HCT116 (cell line): ENCODE results near the gene RANBP17. TPM values are rescaled to one million over a fixed set of nuclear protein-coding genes. Genes with fewer than 3 reads are reported as not detected.
"Not testable (repeated sequence)": the region's sequence is repeated elsewhere in the genome, so short reads cannot be mapped to it uniquely, and the experiment has no call there.

ENCODE experiments used
- ATAC-seq: fragments of 200-7000 bp; cut with Tn5 transposase; 2 replicates; pipeline ENCODE4 v1.9.1; 2020; ENCODE audit warnings: mild to moderate bottlenecking, moderate library complexity
- BruUV-seq: library from RNA; stranded (reverse); fragments of 400-500 nt; replicated peaks from 2 replicates; lab custom pipeline; 2021; lab: Mats Ljungman, UMichigan
- CTCF ChIA-PET: fragments of 300-600 bp; sonication (Branson Sonifier 250); formaldehyde crosslinking; loops from one replicate; lab custom pipeline; 2021; ENCODE audit warnings: antibody characterized with exemption; lab: Charles Lee
- POLR2A ChIA-PET: fragments of 300-600, 350-600 bp; sonication (Branson Sonifier 250); formaldehyde crosslinking; loops from one replicate; lab custom pipeline; 2021; ENCODE audit warnings: antibody characterized with exemption; lab: Charles Lee
- RAD21 ChIA-PET, 2 experiments: fragments of 300-600 bp; sonication (Branson Sonifier 250); formaldehyde crosslinking; loops; one replicate each; lab custom pipeline; 2023; ENCODE audit warnings: low total read pairs in 2 of 2; ENCODE audit not compliant: uncharacterized antibody in 2 of 2, unreplicated experiment in 2 of 2, low non-redundant PET in 1 of 2; lab: Charles Lee
- DNase-seq: peaks from one replicate; pipeline ENCODE4 v3.0.0-alpha.2; 2010; ENCODE audit warnings: low read depth, low spot score
- H2AFZ ChIP-seq: fragments of 200-600 bp; shearing (Covaris generic), sonication (generic); 2 replicates; pipeline ENCODE4 v1.6.1; 2017; ENCODE audit warnings: low read depth, mixed run types, mixed read lengths, antibody characterized with exemption, low read length; ENCODE audit not compliant: poor library complexity, severe bottlenecking
- H3K27ac ChIP-seq: 2 replicates; pipeline ENCODE4 v1.5.1; 2012; ENCODE audit warnings: low read depth, low read length
- H3K27me3 ChIP-seq: fragments of 200-600 bp; sonication (generic); 2 replicates; pipeline ENCODE4 v1.6.1; 2016; ENCODE audit warnings: mixed run types, low read length, mixed read lengths; ENCODE audit not compliant: insufficient read depth
- H3K36me3 ChIP-seq, 2 experiments: fragments of 200-500 bp in 1 of 2; fragments of 200-600 bp in 1 of 2; sonication (Bioruptor generic) in 1 of 2; sonication (generic) in 1 of 2; 2 replicates each; pipeline versions ENCODE4 v1.5.1 to v1.6.1; 2014 to 2016; ENCODE audit warnings: low read length in 2 of 2, inconsistent platforms in 1 of 2, mixed read lengths in 1 of 2, mixed run types in 1 of 2; ENCODE audit not compliant: insufficient read depth in 2 of 2, control insufficient read depth in 1 of 2
- H3K4me1 ChIP-seq, 2 experiments: fragments of 200-600 bp in 1 of 2; sonication (generic) in 1 of 2; 2 replicates each; pipeline versions ENCODE4 v1.5.1 to v1.6.1; 2012 to 2017; ENCODE audit warnings: low read length in 2 of 2, inconsistent platforms in 1 of 2, mild to moderate bottlenecking in 1 of 2, mixed read lengths in 1 of 2, mixed run types in 1 of 2, moderate library complexity in 1 of 2; ENCODE audit not compliant: insufficient read depth in 2 of 2, control insufficient read depth in 1 of 2
- H3K4me2 ChIP-seq: fragments of 200-600 bp; sonication (generic); 2 replicates; pipeline ENCODE4 v1.6.1; 2017; ENCODE audit warnings: mixed run types, low read length, mixed read lengths
- H3K4me3 ChIP-seq, 2 experiments: fragments of 200-600 bp in 1 of 2; sonication (generic) in 1 of 2; replicated peaks in 1 of 2; 2 replicates each; pipeline ENCODE4 v1.5.1; 2011 to 2016; ENCODE audit warnings: low read length in 2 of 2, control low read depth in 1 of 2, low read depth in 1 of 2, mild to moderate bottlenecking in 1 of 2, mixed read lengths in 1 of 2, mixed run types in 1 of 2
- H3K79me2 ChIP-seq: fragments of 200-600 bp; sonication (generic); 2 replicates; pipeline ENCODE4 v1.6.1; 2017; ENCODE audit warnings: mild to moderate bottlenecking, mixed run types, low read length, moderate library complexity, mixed read lengths; ENCODE audit not compliant: insufficient read depth
- H3K9ac ChIP-seq: fragments of 200-600 bp; sonication (generic); 2 replicates; pipeline ENCODE4 v1.6.1; 2016; ENCODE audit warnings: low read length, mixed read lengths
- H3K9me2 ChIP-seq: fragments of 200-600 bp; sonication (generic), shearing (Covaris generic); 2 replicates; pipeline ENCODE4 v1.6.1; 2017; ENCODE audit warnings: mixed run types, mild to moderate bottlenecking, moderate library complexity; ENCODE audit not compliant: insufficient read depth
- H3K9me3 ChIP-seq, 2 experiments: fragments of 200-500 bp in 1 of 2; fragments of 200-600 bp in 1 of 2; sonication (Bioruptor generic) in 1 of 2; sonication (generic) in 1 of 2; 2 replicates each; pipeline ENCODE4 v1.6.1; 2014 to 2017; ENCODE audit warnings: low read length in 2 of 2, mixed read lengths in 2 of 2, inconsistent platforms in 1 of 2, low read depth in 1 of 2, mild to moderate bottlenecking in 1 of 2, mixed run types in 1 of 2, moderate library complexity in 1 of 2; ENCODE audit not compliant: control insufficient read depth in 1 of 2, insufficient read depth in 1 of 2
- H4K20me1 ChIP-seq: fragments of 200-600 bp; sonication (generic), shearing (Covaris generic); 2 replicates; pipeline ENCODE4 v1.6.1; 2017; ENCODE audit warnings: mixed run types, mild to moderate bottlenecking, moderate library complexity; ENCODE audit not compliant: insufficient read depth
- CBX3 ChIP-seq: IDR thresholded peaks from 2 replicates; pipeline ENCODE4 v1.6.1; 2012; ENCODE audit warnings: low read depth
- CEBPB ChIP-seq: IDR thresholded peaks from 2 replicates; pipeline ENCODE4 v1.6.1; 2012; ENCODE audit warnings: low read depth
- ELF1 ChIP-seq: IDR thresholded peaks from 2 replicates; pipeline ENCODE4 v1.6.1; 2012; ENCODE audit warnings: low read depth, borderline replicate concordance
- EZH2 ChIP-seq: fragments of 200-600 bp; sonication (generic); IDR thresholded peaks from 2 replicates; pipeline ENCODE4 v1.6.1; 2017; ENCODE audit warnings: antibody characterized with exemption, mixed run types
- FOSL1 ChIP-seq: IDR thresholded peaks from 2 replicates; pipeline ENCODE4 v1.6.1; 2012; ENCODE audit warnings: low read depth
- POLR2A ChIP-seq: IDR thresholded peaks from 2 replicates; pipeline ENCODE4 v1.7.0; 2011; ENCODE audit warnings: borderline replicate concordance; ENCODE audit not compliant: insufficient read depth, insufficient read length; ENCODE audit errors: extremely low read depth
- RAD21 ChIP-seq: IDR thresholded peaks from 2 replicates; pipeline ENCODE4 v1.6.1; 2012; ENCODE audit warnings: low read depth, mild to moderate bottlenecking
- SIN3A ChIP-seq: IDR thresholded peaks from 2 replicates; pipeline ENCODE4 v1.6.1; 2012; ENCODE audit warnings: low read depth
- TCF7L2 ChIP-seq: IDR thresholded peaks from 2 replicates; pipeline ENCODE4 v1.7.0; 2011; ENCODE audit warnings: borderline replicate concordance, inconsistent platforms; ENCODE audit not compliant: insufficient read depth, insufficient read length; ENCODE audit errors: extremely low read depth
- YY1 ChIP-seq: IDR thresholded peaks from 2 replicates; pipeline ENCODE4 v1.6.1; 2011; ENCODE audit warnings: low read length, low read depth, moderate library complexity, mild to moderate bottlenecking; ENCODE audit not compliant: insufficient replicate concordance; ENCODE audit errors: extremely low read depth
- intact Hi-C: fragments of 100-400 bp; cut with micrococcal nuclease; formaldehyde crosslinking; loops from 2 replicates; pipeline ENCODE4 v1.10.0; 2022
- total RNA-seq: library from RNA; stranded (reverse); gene quantifications from one replicate; pipeline ENCODE4 v1.2.1, GENCODE V29; 2021; ENCODE audit not compliant: unreplicated experiment
- TF ChIP-seq, protein P1 (sequence below): IDR thresholded peaks from 2 replicates; pipeline ENCODE4 v1.6.1; 2011; ENCODE audit warnings: mild to moderate bottlenecking, low read length, moderate library complexity; ENCODE audit not compliant: insufficient replicate concordance; ENCODE audit errors: extremely low read depth

RANBP17 gene
- total RNA-seq, 1 experiment from 2014 or later: 18.2 TPM

DNA sequence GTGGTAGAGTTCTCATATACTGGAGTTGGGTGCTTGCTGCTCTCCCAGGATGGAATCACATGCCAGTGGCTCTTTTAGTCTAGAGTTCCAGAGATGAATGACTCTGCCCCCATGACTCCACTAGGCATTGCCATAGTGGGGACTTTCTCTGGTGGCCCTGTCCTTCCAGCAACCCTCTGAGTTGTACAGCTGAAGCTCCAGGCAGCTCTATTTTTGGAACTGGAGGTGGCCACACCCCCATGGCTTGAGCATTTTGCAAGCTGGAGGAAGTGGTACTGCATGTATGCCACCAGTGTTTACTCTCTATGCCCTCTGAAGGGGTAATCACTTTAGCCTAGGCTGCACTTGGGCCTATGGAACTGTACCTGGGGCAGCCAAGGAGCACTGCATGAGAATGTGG is 112.6 kb downstream of the RANBP17 start:
- Histone ChIP-seq H3K4me2 (no peak overlapping the region), H3K9me2 (no peaks in the 10 kb centered on the region), H3K27me3 (no peaks in the 10 kb centered on the region), H3K36me3 (no peaks in the 10 kb centered on the region), H3K27ac (no peak overlapping the region), H3K9ac (no peak overlapping the region), H3K4me1 (no peaks in the 10 kb centered on the region), H2AFZ (no peak overlapping the region), H3K4me3 (no peak overlapping the region), H4K20me1 (no peaks in the 10 kb centered on the region), H3K9me3 (no peaks in the 10 kb centered on the region; a peak in 1 of 4 replicates), H3K79me2 (no peaks in the 10 kb centered on the region)
- no TSS peak for BruUV-seq
- ChIA-PET RAD21 (no interaction called here), POLR2A (no interaction called here), CTCF (no interaction called here)
- no peak for TF ChIP-seq TCF7L2
- TF ChIP-seq SIN3A: no peak
- no peak for TF ChIP-seq FOSL1
- no peak for TF ChIP-seq CBX3
- TF ChIP-seq YY1: no peak
- TF ChIP-seq, protein P1, sequence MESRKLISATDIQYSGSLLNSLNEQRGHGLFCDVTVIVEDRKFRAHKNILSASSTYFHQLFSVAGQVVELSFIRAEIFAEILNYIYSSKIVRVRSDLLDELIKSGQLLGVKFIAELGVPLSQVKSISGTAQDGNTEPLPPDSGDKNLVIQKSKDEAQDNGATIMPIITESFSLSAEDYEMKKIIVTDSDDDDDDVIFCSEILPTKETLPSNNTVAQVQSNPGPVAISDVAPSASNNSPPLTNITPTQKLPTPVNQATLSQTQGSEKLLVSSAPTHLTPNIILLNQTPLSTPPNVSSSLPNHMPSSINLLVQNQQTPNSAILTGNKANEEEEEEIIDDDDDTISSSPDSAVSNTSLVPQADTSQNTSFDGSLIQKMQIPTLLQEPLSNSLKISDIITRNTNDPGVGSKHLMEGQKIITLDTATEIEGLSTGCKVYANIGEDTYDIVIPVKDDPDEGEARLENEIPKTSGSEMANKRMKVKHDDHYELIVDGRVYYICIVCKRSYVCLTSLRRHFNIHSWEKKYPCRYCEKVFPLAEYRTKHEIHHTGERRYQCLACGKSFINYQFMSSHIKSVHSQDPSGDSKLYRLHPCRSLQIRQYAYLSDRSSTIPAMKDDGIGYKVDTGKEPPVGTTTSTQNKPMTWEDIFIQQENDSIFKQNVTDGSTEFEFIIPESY: no peak
- TF ChIP-seq ELF1: no peak
- no peak for TF ChIP-seq CEBPB
- TF ChIP-seq RAD21: no peak
- no peak for TF ChIP-seq EZH2
- no peak for TF ChIP-seq POLR2A
- DNase-seq: no peak
- ATAC-seq: no peak
- intact Hi-C loops: no loop called here

- ATAC-seq, CTCF ChIA-PET, H3K9me2 ChIP-seq, H3K36me3 ChIP-seq, H3K4me3 ChIP-seq, H2AFZ ChIP-seq, intact Hi-C loops, POLR2A ChIA-PET, H3K4me2 ChIP-seq, H3K9ac ChIP-seq, RAD21 ChIA-PET, DNase-seq, H3K27ac ChIP-seq, H3K4me1 ChIP-seq, H4K20me1 ChIP-seq, H3K9me3 ChIP-seq, H3K27me3 ChIP-seq, BruUV-seq, H3K79me2 ChIP-seq: not testable (repeated sequence)
These were observed 118.4 kb downstream of the RANBP17 start for GRCh38 chr5:170980261-170980660.
